HG03442 (cell line): Measurements from ENCODE around the gene CNOT11.
A peak's percentile ranks its signal among the peaks of the same experiment; 100 is the strongest.
"Not testable (repeated sequence)": the region's sequence is repeated elsewhere in the genome, so short reads cannot be mapped to it uniquely, and the experiment has no call there.

Experiments used
- ATAC-seq: cut with Tn5 transposase; IDR thresholded peaks from one replicate; pipeline ENCODE4 v1.9.1; 2021; ENCODE audit warnings: mild to moderate bottlenecking, moderate library complexity; ENCODE audit not compliant: unreplicated experiment

The CNOT11 gene

GRCh38 chr2:101252408-101253012 is at the start of gene CNOT11:
Gene CNOT11, plus strand, starts transcription at chr2:101252886. Its CDS starts 79 bp downstream, at chr2:101252965.
- ATAC-seq: peak; percentile 82

GRCh38 chr2:101204400-101205115 is 48.1 kb upstream of the CNOT11 start:
- no peak for ATAC-seq

GRCh38 chr2:101205521-101206479 is 46.9 kb upstream of the CNOT11 start:
- ATAC-seq: no peak

- ATAC-seq: no peak
Observed at GRCh38 chr2:101208830-101209229, 43.9 kb upstream of the CNOT11 start.

- no peak for ATAC-seq
Observed at GRCh38 chr2:101219246-101219645, 33.4 kb upstream of the CNOT11 start.

GRCh38 chr2:101220091-101220490 is 32.6 kb upstream of the CNOT11 start:
- ATAC-seq: not testable (repeated sequence)

- ATAC-seq: peak; percentile 99
Observed at GRCh38 chr2:101223814-101224231, 28.9 kb upstream of the CNOT11 start.

GRCh38 chr2:101230541-101231001 is 22.1 kb upstream of the CNOT11 start:
- no peak for ATAC-seq

GRCh38 chr2:101231240-101231639 is 21.4 kb upstream of the CNOT11 start:
- ATAC-seq: no peak

- ATAC-seq: no peak
Observed at GRCh38 chr2:101231937-101232730, 20.6 kb upstream of the CNOT11 start.

- no peak for ATAC-seq
Observed at GRCh38 chr2:101232770-101233169, 19.9 kb upstream of the CNOT11 start.

- ATAC-seq: no peak
Observed at GRCh38 chr2:101234169-101234938, 18.3 kb upstream of the CNOT11 start.

- ATAC-seq: not testable (repeated sequence)
Observed at GRCh38 chr2:101235956-101236355, 16.7 kb upstream of the CNOT11 start.

- ATAC-seq: not testable (repeated sequence)
Observed at GRCh38 chr2:101237944-101238343, 14.7 kb upstream of the CNOT11 start.

- ATAC-seq: no peak
Observed at GRCh38 chr2:101238930-101239759, 13.5 kb upstream of the CNOT11 start.

GRCh38 chr2:101239760-101240118 is 12.9 kb upstream of the CNOT11 start:
- ATAC-seq: not testable (repeated sequence)

GRCh38 chr2:101240694-101241093 is 12.0 kb upstream of the CNOT11 start:
- not testable (repeated sequence) for ATAC-seq

- no peak for ATAC-seq
Observed at GRCh38 chr2:101241158-101241557, 11.5 kb upstream of the CNOT11 start.

GRCh38 chr2:101244373-101244772 is 8.3 kb upstream of the CNOT11 start:
- ATAC-seq: not testable (repeated sequence)
